NT2/D1 (cell line): ENCODE data around the gene FBXO2.

Experiments used
- DNase-seq: peaks from one replicate; pipeline ENCODE4 v3.0.0-alpha.2; 2011; ENCODE audit warnings: low read depth, low spot score
- H3K27me3 ChIP-seq: 2 replicates; pipeline ENCODE4 v1.6.0; 2011; ENCODE audit warnings: mild to moderate bottlenecking; ENCODE audit not compliant: insufficient read length, insufficient read depth
- H3K36me3 ChIP-seq: 2 replicates; pipeline ENCODE4 v1.6.1; 2011; ENCODE audit warnings: mild to moderate bottlenecking, low read length, mixed read lengths; ENCODE audit not compliant: insufficient read depth, insufficient read length
- H3K4me1 ChIP-seq: 2 replicates; pipeline ENCODE4 v1.5.1; 2011; ENCODE audit not compliant: insufficient read depth, insufficient read length
- H3K4me3 ChIP-seq: 2 replicates; pipeline ENCODE4 v1.5.1; 2011; ENCODE audit warnings: low read depth; ENCODE audit not compliant: insufficient read length
- H3K9ac ChIP-seq: 2 replicates; pipeline ENCODE4 v1.6.0; 2011; ENCODE audit warnings: low read depth; ENCODE audit not compliant: insufficient read length
- H3K9me3 ChIP-seq: 2 replicates; pipeline ENCODE4 v1.5.1; 2011; ENCODE audit warnings: mild to moderate bottlenecking, low read length; ENCODE audit not compliant: insufficient read depth
- SUZ12 ChIP-seq: IDR thresholded peaks from 2 replicates; pipeline ENCODE4 v1.6.1; 2011; ENCODE audit not compliant: insufficient read length, insufficient read depth; ENCODE audit errors: extremely low read depth
- YY1 ChIP-seq: IDR thresholded peaks from 2 replicates; pipeline ENCODE4 v1.6.1; 2011; ENCODE audit not compliant: insufficient read length, insufficient read depth
- ZNF274 ChIP-seq: IDR thresholded peaks from 2 replicates; pipeline ENCODE4 v1.6.1; 2011; ENCODE audit warnings: mild to moderate bottlenecking, low read depth, low read length

FBXO2 gene

GRCh38 chr1:11599891-11600576 is 54.2 kb downstream of the FBXO2 start:
- no peaks in the 10 kb centered on the region for H3K36me3 ChIP-seq
- H3K9me3 ChIP-seq: no peaks in the 10 kb centered on the region
- TF ChIP-seq YY1 (no peak), ZNF274 (no peak), SUZ12 (no peak)
- H3K27me3 ChIP-seq: no peaks in the 10 kb centered on the region
- peaks cover 10% of the 10 kb centered on the region for H3K4me1 ChIP-seq
- no peak for DNase-seq
- H3K4me3 ChIP-seq: no peak overlapping the region
- H3K9ac ChIP-seq: no peak overlapping the region

GRCh38 chr1:11598461-11598860 is 55.8 kb downstream of the FBXO2 start:
- no peaks in the 10 kb centered on the region for H3K36me3 ChIP-seq
- no peaks in the 10 kb centered on the region for H3K9me3 ChIP-seq
- no peak overlapping the region for H3K4me3 ChIP-seq
- no peak for DNase-seq
- peaks cover 18% of the 10 kb centered on the region for H3K4me1 ChIP-seq
- TF ChIP-seq SUZ12 (no peak), YY1 (no peak), ZNF274 (no peak)
- no peaks in the 10 kb centered on the region for H3K27me3 ChIP-seq
- H3K9ac ChIP-seq: no peak overlapping the region
